Renal cortical epithelial cell (primary cell): ENCODE data around the gene DNAH11. TPM values are rescaled to one million over a fixed set of nuclear protein-coding genes. Genes with fewer than 3 reads are reported as not detected.
"Not testable (repeated sequence)": the region's sequence is repeated elsewhere in the genome, so short reads cannot be mapped to it uniquely, and the experiment has no call there.

Experiments used
- DNase-seq: peaks from one replicate; pipeline ENCODE4 v3.0.0-alpha.2; 2011; ENCODE audit warnings: low read depth
- total RNA-seq: library from RNA; depleted of rRNA; stranded (reverse); fragments of >200 nt; gene quantifications from 2 replicates; pipeline ENCODE4 v1.2.3, GENCODE V29; 2014

The DNAH11 gene
- total RNA-seq, 1 donor from 2014 or later: 0.05 TPM

GRCh38 chr7:21616796-21617436 is 74.1 kb downstream of the DNAH11 start:
- DNase-seq: peak; percentile 89

- no peak for DNase-seq
Observed at GRCh38 chr7:21617513-21617912, 74.7 kb downstream of the DNAH11 start.

GRCh38 chr7:21617916-21618390 is 75.1 kb downstream of the DNAH11 start:
- peak; percentile 36 for DNase-seq

- DNase-seq: no peak
Observed at GRCh38 chr7:21618706-21619105, 75.9 kb downstream of the DNAH11 start.

- DNase-seq: no peak
Observed at GRCh38 chr7:21620054-21620453, 77.2 kb downstream of the DNAH11 start.

- DNase-seq: no peak
Observed at GRCh38 chr7:21624320-21624719, 81.5 kb downstream of the DNAH11 start.

- DNase-seq: no peak
Observed at GRCh38 chr7:21636694-21637093, 93.9 kb downstream of the DNAH11 start.

- DNase-seq: no peak
Observed at GRCh38 chr7:21639206-21639868, 96.5 kb downstream of the DNAH11 start.

GRCh38 chr7:21640105-21640504 is 97.3 kb downstream of the DNAH11 start:
- DNase-seq: no peak

GRCh38 chr7:21641546-21641945 is 98.7 kb downstream of the DNAH11 start:
- no peak for DNase-seq

GRCh38 chr7:21642422-21642821 is 99.6 kb downstream of the DNAH11 start:
- no peak for DNase-seq

GRCh38 chr7:21651697-21652096 is 108.9 kb downstream of the DNAH11 start:
- DNase-seq: no peak

GRCh38 chr7:21653623-21654022 is 110.8 kb downstream of the DNAH11 start:
- DNase-seq: no peak

- no peak for DNase-seq
Observed at GRCh38 chr7:21656081-21656480, 113.2 kb downstream of the DNAH11 start.

- DNase-seq: no peak
Observed at GRCh38 chr7:21656796-21657195, 114.0 kb downstream of the DNAH11 start.

- DNase-seq: no peak
Observed at GRCh38 chr7:21670496-21670895, 127.7 kb downstream of the DNAH11 start.

- DNase-seq: no peak
Observed at GRCh38 chr7:21671859-21672258, 129.0 kb downstream of the DNAH11 start.

- DNase-seq: no peak
Observed at GRCh38 chr7:21675255-21675654, 132.4 kb downstream of the DNAH11 start.

- peak; percentile 1 for DNase-seq
Observed at GRCh38 chr7:21690705-21691104, 147.9 kb downstream of the DNAH11 start.

- DNase-seq: not testable (repeated sequence)
Observed at GRCh38 chr7:21691146-21691545, 148.3 kb downstream of the DNAH11 start.

GRCh38 chr7:21700587-21700986 is 157.7 kb downstream of the DNAH11 start:
- not testable (repeated sequence) for DNase-seq

GRCh38 chr7:21702303-21702702 is 159.5 kb downstream of the DNAH11 start:
- no peak for DNase-seq

- no peak for DNase-seq
Observed at GRCh38 chr7:21704359-21704758, 161.5 kb downstream of the DNAH11 start.

GRCh38 chr7:21706131-21706530 is 163.3 kb downstream of the DNAH11 start:
- DNase-seq: no peak
